ENCODE data around the gene DNAH17.

The DNAH17 gene

DNA sequence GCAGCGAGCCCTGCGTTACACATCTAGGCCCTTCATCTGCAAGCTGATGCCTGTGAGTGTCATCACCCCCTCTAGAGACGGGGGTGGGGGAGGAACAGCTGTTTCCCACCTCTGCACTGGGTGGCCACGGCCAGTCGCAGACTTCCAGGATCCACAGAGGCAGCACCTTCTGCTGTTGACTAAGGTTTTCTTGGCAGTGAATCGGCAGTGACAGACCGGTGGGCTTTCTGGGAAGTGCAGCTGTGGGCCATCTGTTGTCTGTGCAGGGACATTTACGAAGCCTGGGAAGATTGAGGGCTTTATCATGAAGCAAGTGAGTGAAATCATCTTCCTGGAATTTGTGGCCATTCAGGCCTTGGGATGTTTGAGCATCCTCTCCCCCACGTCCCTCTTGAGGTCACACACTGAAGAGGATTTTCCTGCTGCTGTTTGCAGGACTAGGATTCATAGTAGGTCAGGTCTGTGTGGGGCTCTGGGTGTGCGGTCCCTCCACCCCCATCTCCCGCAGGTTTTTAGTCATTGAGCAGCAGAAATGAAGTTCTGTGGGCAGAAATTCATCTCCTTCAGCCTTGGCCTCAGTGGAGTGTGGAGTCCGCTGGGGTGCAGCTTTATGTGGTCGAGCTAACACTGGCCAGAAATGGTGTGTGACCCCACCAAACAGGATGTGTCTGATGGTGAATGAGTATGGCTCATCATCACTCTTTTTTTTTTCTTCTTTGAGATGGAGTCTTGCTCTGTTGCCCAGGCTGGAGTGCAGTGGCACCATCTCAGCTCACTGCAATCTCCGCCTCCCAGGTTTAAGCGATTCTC is 186.8 kb downstream of the DNAH17 start:
- DNase-seq (ENCODE audit: low read depth) = peak; percentile 99

GRCh38 chr17:78387977-78388941 is 188.9 kb downstream of the DNAH17 start:
- peak; percentile 73 for DNase-seq (ENCODE audit: low read depth)

- no peak for DNase-seq (ENCODE audit: low read depth)
These were observed 192.6 kb downstream of the DNAH17 start for GRCh38 chr17:78384479-78385175.

DNA sequence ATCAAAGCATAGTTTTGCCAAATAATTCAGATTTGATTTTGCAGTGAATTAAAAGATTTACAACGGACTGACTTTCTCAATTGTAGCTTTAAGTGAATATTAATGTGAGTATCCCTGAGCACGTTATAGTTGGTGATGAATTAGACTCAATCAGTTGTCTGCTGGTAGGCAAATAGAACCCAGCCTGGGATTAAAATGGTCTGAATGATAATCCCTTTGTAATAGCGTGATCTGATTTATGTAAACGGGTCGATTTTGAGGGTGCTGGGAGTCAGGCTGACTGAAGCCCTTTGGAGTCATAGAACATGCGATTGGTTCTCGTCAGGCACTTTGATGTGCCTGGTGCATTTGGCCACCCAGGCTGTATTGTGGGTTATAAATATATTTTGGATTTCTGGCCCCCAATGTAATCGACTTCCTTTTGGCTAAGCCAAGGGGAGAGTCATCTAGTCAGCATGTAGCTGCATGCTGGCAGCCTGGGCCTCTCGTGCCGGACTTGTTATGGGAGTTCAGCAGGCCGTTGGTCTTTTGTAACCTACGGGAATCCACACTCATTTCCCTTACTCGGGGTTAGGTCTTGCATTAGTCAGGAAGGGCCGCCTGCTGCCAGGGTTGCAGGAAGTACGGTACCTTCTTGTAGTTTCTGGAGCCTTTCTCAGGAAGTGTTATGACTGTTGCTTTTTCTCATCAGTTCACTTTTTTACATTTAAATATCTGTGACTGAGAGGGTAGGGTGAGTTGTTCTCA is 193.3 kb downstream of the DNAH17 start:
- DNase-seq (ENCODE audit: low read depth) = peak; percentile 99

DNA sequence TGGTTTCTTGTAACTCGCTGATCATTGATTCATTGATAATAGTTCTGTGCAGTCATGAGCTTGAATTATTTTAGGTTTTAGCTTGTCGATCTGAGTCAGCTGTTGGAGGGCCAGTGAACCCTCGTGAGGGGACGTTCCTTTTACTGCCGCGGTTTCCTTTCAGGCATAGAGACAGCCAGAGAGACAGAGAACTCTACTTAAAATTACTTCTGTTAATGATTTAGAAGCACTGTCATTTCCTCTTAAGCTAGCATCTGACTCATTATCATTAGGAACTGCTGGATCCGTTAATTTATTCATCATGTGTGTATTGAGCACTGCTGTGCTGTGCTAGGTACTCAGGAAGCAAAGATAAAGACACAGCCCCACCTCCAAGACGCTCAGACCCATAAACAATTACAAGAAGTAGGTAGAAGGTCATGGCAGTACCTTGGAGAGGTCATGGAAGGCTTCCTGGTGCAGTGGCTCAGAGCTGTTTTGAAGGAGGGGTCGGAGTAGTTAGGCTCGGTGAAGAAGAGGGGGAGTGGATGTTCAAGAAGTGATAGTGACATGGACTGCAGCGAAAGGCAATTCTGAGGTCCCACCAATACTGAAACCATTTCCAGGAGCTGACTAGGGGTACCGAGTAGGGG is 195.5 kb downstream of the DNAH17 start:
- DNase-seq (ENCODE audit: low read depth) = peak; percentile 50

DNA sequence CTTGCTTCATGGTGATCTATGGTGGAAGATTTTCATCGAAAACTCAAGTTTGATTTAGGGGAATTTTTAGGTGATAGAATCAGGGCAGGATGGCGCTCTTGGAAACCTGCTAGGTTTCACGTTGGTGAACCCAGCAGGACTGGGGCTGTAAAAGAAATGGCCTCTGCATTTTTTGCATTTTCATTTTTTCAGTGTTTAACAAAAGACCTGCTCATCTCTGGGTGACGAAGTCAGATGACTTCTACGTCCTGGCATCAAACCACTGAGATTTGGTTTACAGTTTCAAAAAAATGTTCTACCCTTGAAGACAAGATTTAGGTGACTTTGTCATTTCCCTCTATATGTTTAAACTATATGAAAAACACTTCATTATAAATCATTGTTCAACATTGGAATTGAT is 196.8 kb downstream of the DNAH17 start:
- no peak for DNase-seq (ENCODE audit: low read depth)

- peak; percentile 83 for DNase-seq (ENCODE audit: low read depth)
These were observed 198.1 kb downstream of the DNAH17 start for GRCh38 chr17:78379131-78379491.

- peak; percentile 72 for DNase-seq (ENCODE audit: low read depth)
These were observed 198.7 kb downstream of the DNAH17 start, which contains the start of gene PGS1 for GRCh38 chr17:78378225-78379130. Gene PGS1, plus strand, starts transcription at chr17:78378649. Its CDS starts 17 bp downstream, at chr17:78378666.

DNA sequence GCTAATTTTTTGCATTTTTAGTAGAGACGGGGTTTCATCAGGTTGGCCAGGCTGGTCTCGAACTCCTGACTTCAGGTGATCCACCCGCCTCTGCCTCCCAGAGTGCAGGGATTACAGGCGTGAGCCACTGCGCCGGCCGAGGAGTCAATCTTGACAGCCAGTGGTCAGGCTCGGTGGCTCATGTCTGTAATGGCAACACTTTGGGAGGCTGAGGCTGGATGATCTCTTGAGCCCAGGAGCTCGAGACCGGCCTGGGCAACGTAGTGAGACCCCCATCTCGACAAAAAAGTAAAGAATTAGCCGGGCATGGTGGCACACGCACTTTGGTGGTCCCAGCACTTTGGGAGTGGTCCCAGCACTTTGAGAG is 199.4 kb downstream of the DNAH17 start:
- no peak for DNase-seq (ENCODE audit: low read depth)

DNA sequence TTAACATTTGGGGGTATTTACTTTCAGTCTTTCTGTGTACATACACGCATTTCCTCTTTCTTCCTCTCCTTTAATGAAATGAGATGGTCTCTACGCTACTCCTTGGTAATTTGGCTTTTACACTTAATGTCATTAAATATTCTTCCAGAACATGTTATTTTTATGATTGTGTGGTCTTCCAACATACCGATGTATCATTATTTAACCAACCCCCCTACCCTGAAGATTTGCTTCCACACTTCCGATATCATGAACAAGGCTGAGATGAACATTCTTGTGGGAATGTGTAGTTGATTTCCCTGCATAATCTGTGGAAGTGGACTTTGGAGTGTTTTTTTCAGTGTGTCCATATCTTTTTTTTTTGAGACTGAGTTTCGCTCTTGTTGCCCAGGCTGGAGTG is 201.0 kb downstream of the DNAH17 start:
- DNase-seq (ENCODE audit: low read depth) = no peak

GRCh38 chr17:78375401-78376151 is 201.6 kb downstream of the DNAH17 start:
- DNase-seq (ENCODE audit: low read depth) = peak; percentile 93

- DNase-seq (ENCODE audit: low read depth) = peak; percentile 84
These were observed 202.4 kb downstream of the DNAH17 start for GRCh38 chr17:78374631-78375274.

- DNase-seq (ENCODE audit: low read depth) = no peak
These were observed 203.0 kb downstream of the DNAH17 start for GRCh38 chr17:78374189-78374588.
